Measurements from ENCODE around the gene CCDC192. TPM values are rescaled to one million over a fixed set of nuclear protein-coding genes. Genes with fewer than 3 reads are reported as not detected.
A peak's percentile ranks its signal among the peaks of the same experiment; 100 is the strongest.

Gene CCDC192
- total RNA-seq, 4 donors from 2014 or later: not detected

DNA sequence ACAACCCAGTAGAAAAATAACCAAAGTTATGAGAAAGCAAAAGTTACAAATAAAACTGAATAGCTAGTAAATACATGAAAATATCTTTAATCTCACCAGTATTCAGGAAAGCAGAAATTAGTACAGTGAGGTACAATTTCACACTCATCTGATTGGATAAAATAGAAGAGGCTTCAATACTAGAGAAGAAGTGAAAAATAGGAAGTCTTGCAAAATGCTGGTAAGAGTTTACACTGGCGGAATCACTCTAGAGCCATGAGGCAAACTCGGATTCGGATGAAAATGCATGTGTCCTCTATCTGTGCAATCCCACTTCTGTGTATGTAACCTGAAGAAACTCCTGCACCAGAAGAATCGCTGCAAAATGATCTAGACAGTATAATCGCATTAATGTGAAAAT, 128.9 kb downstream of the CCDC192 start:
- no peak overlapping the region for H3K4me3 ChIP-seq
- WGBS, 2 donors (ENCODE audit: low coverage in 1 of 2): 94% methylated on average over 5 of the region's 5 CpGs
- no peaks in the 10 kb centered on the region for H3K27me3 ChIP-seq
- peaks cover 0 to 13% (median 4%) of the 10 kb centered on the region in 4 donors for H3K4me1 ChIP-seq
- intact Hi-C loops (cut with DNase I; ENCODE audit: low total_unique reads): no loop called here
- H3K36me3 ChIP-seq: no peaks in the 10 kb centered on the region
- DNase-seq: no peak
- in situ Hi-C loops (cut with MboI; ENCODE audit: low pct_ligation_motif_present in 1 of 4, low pct_unique_long_range_greater_than_20kb in 1 of 4, low sequenced_read_pairs in 3 of 4): no loop called here
- H3K27ac ChIP-seq: no peak overlapping the region
- H3K9me3 ChIP-seq: no peaks in the 10 kb centered on the region
- TF ChIP-seq, protein P1, sequence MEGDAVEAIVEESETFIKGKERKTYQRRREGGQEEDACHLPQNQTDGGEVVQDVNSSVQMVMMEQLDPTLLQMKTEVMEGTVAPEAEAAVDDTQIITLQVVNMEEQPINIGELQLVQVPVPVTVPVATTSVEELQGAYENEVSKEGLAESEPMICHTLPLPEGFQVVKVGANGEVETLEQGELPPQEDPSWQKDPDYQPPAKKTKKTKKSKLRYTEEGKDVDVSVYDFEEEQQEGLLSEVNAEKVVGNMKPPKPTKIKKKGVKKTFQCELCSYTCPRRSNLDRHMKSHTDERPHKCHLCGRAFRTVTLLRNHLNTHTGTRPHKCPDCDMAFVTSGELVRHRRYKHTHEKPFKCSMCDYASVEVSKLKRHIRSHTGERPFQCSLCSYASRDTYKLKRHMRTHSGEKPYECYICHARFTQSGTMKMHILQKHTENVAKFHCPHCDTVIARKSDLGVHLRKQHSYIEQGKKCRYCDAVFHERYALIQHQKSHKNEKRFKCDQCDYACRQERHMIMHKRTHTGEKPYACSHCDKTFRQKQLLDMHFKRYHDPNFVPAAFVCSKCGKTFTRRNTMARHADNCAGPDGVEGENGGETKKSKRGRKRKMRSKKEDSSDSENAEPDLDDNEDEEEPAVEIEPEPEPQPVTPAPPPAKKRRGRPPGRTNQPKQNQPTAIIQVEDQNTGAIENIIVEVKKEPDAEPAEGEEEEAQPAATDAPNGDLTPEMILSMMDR (IDR thresholded peaks at IDR 0.05): no peak
- no peak for TF ChIP-seq POLR2A (IDR thresholded peaks at IDR 0.05)
- TF ChIP-seq POLR2AphosphoS5 (IDR thresholded peaks at IDR 0.05): no peak
- TF ChIP-seq EP300 (IDR thresholded peaks at IDR 0.05; ENCODE audit: low read depth): no peak

DNA sequence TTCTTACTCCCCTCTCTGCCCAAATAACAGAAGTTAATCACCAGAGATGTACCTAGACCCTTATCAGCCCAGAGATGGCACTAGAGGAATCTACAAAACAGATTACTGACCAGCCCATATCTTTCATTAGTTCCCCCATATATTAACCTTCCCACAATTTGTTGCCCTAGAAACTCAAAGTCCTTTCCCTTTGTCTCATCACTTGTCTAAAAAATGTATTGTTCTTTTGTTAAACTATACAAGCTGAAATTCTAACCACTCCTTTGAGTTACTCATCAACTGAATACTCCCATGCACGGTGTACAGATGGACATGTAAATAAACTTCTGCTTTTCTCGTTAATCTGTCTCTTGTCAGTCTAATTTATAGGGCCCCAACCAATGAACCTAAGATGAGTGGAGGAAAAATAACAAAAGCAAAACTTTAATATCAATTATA, 130.9 kb downstream of the CCDC192 start:
- Histone ChIP-seq H3K27ac (peak overlapping the region in 2 of 4 donors; percentile 17 to 26), H3K36me3 (no peaks in the 10 kb centered on the region), H3K4me1 (peaks cover 0 to 13% (median 4%) of the 10 kb centered on the region in 4 donors), H3K4me3 (no peak overlapping the region), H3K27me3 (no peaks in the 10 kb centered on the region), H3K9me3 (no peaks in the 10 kb centered on the region)
- intact Hi-C loops (cut with DNase I; ENCODE audit: low total_unique reads) (no loop called here), in situ Hi-C loops (cut with MboI; ENCODE audit: low pct_ligation_motif_present in 1 of 4, low pct_unique_long_range_greater_than_20kb in 1 of 4, low sequenced_read_pairs in 3 of 4) (no loop called here)
- TF ChIP-seq POLR2A (IDR thresholded peaks at IDR 0.05) (no peak), EP300 (IDR thresholded peaks at IDR 0.05; ENCODE audit: low read depth) (no peak), POLR2AphosphoS5 (IDR thresholded peaks at IDR 0.05) (no peak)
- TF ChIP-seq, protein P1 (IDR thresholded peaks at IDR 0.05): no peak
- DNase-seq: no peak
- WGBS, 2 donors (ENCODE audit: low coverage in 1 of 2): 0 to 13% methylated on average over 2 of the region's 2 CpGs

DNA sequence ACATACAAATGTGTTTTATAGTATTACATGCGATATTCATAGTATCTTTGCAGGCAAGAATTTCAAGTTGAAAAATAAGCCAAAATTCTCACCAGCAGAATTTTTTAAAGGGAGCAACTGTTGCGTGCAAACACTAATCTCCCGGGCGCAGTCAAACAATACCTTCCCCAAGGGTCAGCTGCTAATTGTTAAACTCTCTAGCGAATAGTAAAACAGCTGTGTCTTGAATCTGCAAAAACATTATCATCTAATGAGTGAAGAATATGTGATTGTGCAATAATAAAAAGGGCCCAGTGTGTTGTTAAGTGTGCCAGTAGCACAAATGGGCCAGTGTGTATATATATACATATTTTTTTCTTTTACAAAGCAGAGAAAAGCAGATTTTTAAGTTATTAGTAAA, 131.4 kb downstream of the CCDC192 start:
- no peak for DNase-seq
- TF ChIP-seq EP300 (IDR thresholded peaks at IDR 0.05; ENCODE audit: low read depth) (no peak), POLR2A (IDR thresholded peaks at IDR 0.05) (no peak), POLR2AphosphoS5 (IDR thresholded peaks at IDR 0.05) (no peak)
- TF ChIP-seq, protein P1 (IDR thresholded peaks at IDR 0.05): no peak
- H3K4me1 ChIP-seq: peaks cover 0 to 15% (median 4%) of the 10 kb centered on the region in 4 donors
- H3K4me3 ChIP-seq: no peak overlapping the region
- H3K27me3 ChIP-seq: no peaks in the 10 kb centered on the region
- H3K36me3 ChIP-seq: no peaks in the 10 kb centered on the region
- peak overlapping the region in 2 of 4 donors; percentile 6 to 14 for H3K27ac ChIP-seq
- intact Hi-C loops (cut with DNase I; ENCODE audit: low total_unique reads) (no loop called here), in situ Hi-C loops (cut with MboI; ENCODE audit: low pct_ligation_motif_present in 1 of 4, low pct_unique_long_range_greater_than_20kb in 1 of 4, low sequenced_read_pairs in 3 of 4) (no loop called here)
- WGBS, 2 donors (ENCODE audit: low coverage in 1 of 2): 73% methylated on average over 2 to 5 of the region's 5 CpGs
- no peaks in the 10 kb centered on the region for H3K9me3 ChIP-seq

DNA sequence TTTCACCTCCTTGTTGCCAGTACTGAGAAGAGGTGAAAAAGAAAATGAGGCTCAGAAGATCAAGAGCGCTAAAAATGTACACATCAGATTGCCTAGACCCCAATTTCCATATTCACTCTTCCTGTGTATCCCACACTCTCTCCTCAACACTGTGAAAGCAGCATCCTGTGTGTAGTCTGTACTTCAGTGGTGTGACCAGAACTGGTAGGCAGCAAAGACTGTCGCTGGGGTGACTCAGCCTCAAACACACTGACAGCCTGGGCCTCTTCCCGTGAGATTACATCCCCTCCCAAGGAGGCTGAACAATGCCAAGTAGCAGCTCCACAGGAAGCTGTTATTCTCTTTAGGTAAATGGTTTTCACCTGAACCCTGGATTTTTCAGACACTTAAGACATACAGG, 135.5 kb downstream of the CCDC192 start:
- Histone ChIP-seq H3K27me3 (no peaks in the 10 kb centered on the region), H3K9me3 (no peaks in the 10 kb centered on the region), H3K4me1 (peaks cover 0 to 42% (median 11%) of the 10 kb centered on the region in 4 donors), H3K27ac (no peak overlapping the region), H3K4me3 (no peak overlapping the region), H3K36me3 (no peaks in the 10 kb centered on the region)
- in situ Hi-C loops (cut with MboI; ENCODE audit: low pct_ligation_motif_present in 1 of 4, low pct_unique_long_range_greater_than_20kb in 1 of 4, low sequenced_read_pairs in 3 of 4): no loop called here
- intact Hi-C loops (cut with DNase I; ENCODE audit: low total_unique reads): no loop called here
- TF ChIP-seq POLR2A (IDR thresholded peaks at IDR 0.05) (no peak), POLR2AphosphoS5 (IDR thresholded peaks at IDR 0.05) (no peak), EP300 (IDR thresholded peaks at IDR 0.05; ENCODE audit: low read depth) (no peak)
- TF ChIP-seq, protein P1 (IDR thresholded peaks at IDR 0.05): no peak
- 62% methylated on average over 3 of the region's 3 CpGs; no CpG with 5 or more reads in 1 of the 2 donors for WGBS, 2 donors (ENCODE audit: low coverage in 1 of 2)
- DNase-seq: no peak

All from transverse colon (tissue), 4 donors.